Neutrophil (primary cell): ENCODE data around the gene C1QA.

ENCODE experiments used
- H3K27ac ChIP-seq: fragments of 200-600 bp; sonication (generic); 2 replicates; pipeline ENCODE4 v1.5.1; 2016; ENCODE audit warnings: mild to moderate bottlenecking, moderate library complexity
- H3K27me3 ChIP-seq: fragments of 200-600 bp; sonication (generic); 2 replicates; pipeline ENCODE4 v1.6.0; 2016; ENCODE audit warnings: mild to moderate bottlenecking
- H3K36me3 ChIP-seq: fragments of 200-600 bp; sonication (generic); 2 replicates; pipeline ENCODE4 v1.5.1; 2017
- H3K4me1 ChIP-seq, 2 experiments: fragments of 200-600 bp in 1 of 2; sonication (generic) in 1 of 2; 1 replicate in 1 of 2; 2 replicates in 1 of 2; pipeline versions ENCODE4 v1.5.1 to v1.6.1; 2013 to 2016; ENCODE audit warnings: low read depth in 1 of 2, low read length in 1 of 2, mild to moderate bottlenecking in 1 of 2, moderate library complexity in 1 of 2; ENCODE audit not compliant: control insufficient read depth in 1 of 2, insufficient read depth in 1 of 2
- H3K4me3 ChIP-seq, 2 experiments: fragments of 200-600 bp in 1 of 2; sonication (generic) in 1 of 2; 1 replicate in 1 of 2; 2 replicates in 1 of 2; pipeline ENCODE4 v1.5.1; 2013 to 2016; ENCODE audit warnings: low read depth in 1 of 2, low read length in 1 of 2, mild to moderate bottlenecking in 1 of 2, moderate library complexity in 1 of 2
- H3K9me3 ChIP-seq: fragments of 200-600 bp; sonication (generic); 2 replicates; pipeline ENCODE4 v1.5.1; 2016
- TF ChIP-seq, protein P1 (sequence below): fragments of 200-600 bp; sonication (generic); IDR thresholded peaks from 2 replicates; pipeline ENCODE4 v1.5.1; 2016; ENCODE audit warnings: antibody characterized with exemption

Gene C1QA

DNA sequence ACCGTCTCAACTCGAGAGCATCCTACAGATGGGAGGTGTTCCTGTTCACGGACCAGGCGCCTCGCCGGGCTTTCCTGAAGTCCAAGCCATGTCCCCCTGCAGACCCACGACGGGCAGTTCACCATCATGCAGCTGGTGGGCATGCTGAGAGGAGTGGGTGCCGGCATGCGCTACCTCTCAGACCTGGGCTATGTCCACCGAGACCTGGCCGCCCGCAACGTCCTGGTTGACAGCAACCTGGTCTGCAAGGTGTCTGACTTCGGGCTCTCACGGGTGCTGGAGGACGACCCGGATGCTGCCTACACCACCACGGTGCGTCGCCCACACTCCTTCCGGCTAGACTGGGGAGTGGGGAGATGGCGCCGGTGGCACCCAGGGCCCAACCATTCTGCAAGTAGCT, 37.7 kb upstream of the C1QA start:
- Histone ChIP-seq H3K4me3 (no peak overlapping the region), H3K4me1 (no peaks in the 10 kb centered on the region), H3K27ac (no peak overlapping the region), H3K9me3 (no peaks in the 10 kb centered on the region), H3K36me3 (no peaks in the 10 kb centered on the region), H3K27me3 (peaks cover 28% of the 10 kb centered on the region)
- TF ChIP-seq, protein P1, sequence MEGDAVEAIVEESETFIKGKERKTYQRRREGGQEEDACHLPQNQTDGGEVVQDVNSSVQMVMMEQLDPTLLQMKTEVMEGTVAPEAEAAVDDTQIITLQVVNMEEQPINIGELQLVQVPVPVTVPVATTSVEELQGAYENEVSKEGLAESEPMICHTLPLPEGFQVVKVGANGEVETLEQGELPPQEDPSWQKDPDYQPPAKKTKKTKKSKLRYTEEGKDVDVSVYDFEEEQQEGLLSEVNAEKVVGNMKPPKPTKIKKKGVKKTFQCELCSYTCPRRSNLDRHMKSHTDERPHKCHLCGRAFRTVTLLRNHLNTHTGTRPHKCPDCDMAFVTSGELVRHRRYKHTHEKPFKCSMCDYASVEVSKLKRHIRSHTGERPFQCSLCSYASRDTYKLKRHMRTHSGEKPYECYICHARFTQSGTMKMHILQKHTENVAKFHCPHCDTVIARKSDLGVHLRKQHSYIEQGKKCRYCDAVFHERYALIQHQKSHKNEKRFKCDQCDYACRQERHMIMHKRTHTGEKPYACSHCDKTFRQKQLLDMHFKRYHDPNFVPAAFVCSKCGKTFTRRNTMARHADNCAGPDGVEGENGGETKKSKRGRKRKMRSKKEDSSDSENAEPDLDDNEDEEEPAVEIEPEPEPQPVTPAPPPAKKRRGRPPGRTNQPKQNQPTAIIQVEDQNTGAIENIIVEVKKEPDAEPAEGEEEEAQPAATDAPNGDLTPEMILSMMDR = no peak

- H3K9me3 ChIP-seq = no peaks in the 10 kb centered on the region
- H3K27me3 ChIP-seq = peaks cover 24% of the 10 kb centered on the region
- H3K4me1 ChIP-seq = no peaks in the 10 kb centered on the region
- no peaks in the 10 kb centered on the region for H3K36me3 ChIP-seq
- TF ChIP-seq, protein P1 = no peak
- no peak overlapping the region for H3K27ac ChIP-seq
- H3K4me3 ChIP-seq = no peak overlapping the region
Measured at GRCh38 chr1:22600071-22600816, 36.2 kb upstream of the C1QA start.

DNA sequence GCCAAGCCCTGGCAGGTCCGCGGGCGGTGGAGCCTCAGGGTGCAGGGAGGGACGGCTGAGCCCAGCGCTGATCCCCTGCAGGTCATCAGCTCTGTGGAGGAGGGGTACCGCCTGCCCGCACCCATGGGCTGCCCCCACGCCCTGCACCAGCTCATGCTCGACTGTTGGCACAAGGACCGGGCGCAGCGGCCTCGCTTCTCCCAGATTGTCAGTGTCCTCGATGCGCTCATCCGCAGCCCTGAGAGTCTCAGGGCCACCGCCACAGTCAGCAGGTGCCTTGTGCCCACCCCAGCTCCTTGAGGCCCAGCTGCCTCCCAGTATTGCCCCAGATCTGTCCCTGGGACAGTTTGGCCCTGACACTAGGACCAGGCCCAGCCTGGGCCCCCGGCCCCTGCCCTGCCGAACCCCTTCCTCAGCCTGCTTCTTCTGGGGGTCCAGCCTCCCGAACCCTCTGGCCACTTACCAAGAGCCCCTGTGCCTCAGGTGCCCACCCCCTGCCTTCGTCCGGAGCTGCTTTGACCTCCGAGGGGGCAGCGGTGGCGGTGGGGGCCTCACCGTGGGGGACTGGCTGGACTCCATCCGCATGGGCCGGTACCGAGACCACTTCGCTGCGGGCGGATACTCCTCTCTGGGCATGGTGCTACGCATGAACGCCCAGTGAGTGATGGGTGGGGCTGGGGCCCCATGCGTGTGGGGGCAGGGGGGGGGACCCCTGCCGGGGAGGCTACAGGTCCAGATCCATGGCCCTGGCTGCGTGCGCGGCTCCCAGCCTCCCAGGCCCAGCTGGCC, 35.4 kb upstream of the C1QA start:
- peaks cover 30% of the 10 kb centered on the region for H3K27me3 ChIP-seq
- TF ChIP-seq, protein P1 = no peak
- no peaks in the 10 kb centered on the region for H3K36me3 ChIP-seq
- H3K27ac ChIP-seq = no peak overlapping the region
- H3K9me3 ChIP-seq = no peaks in the 10 kb centered on the region
- H3K4me3 ChIP-seq = no peak overlapping the region
- no peaks in the 10 kb centered on the region for H3K4me1 ChIP-seq

GRCh38 chr1:22601610-22602009, 34.8 kb upstream of the C1QA start:
- Histone ChIP-seq H3K27me3 (peaks cover 36% of the 10 kb centered on the region), H3K4me3 (no peak overlapping the region), H3K4me1 (no peaks in the 10 kb centered on the region), H3K9me3 (no peaks in the 10 kb centered on the region), H3K27ac (no peak overlapping the region), H3K36me3 (no peaks in the 10 kb centered on the region)
- TF ChIP-seq, protein P1 = no peak

GRCh38 chr1:22602060-22602740, 34.2 kb upstream of the C1QA start:
- Histone ChIP-seq H3K9me3 (no peaks in the 10 kb centered on the region), H3K36me3 (no peaks in the 10 kb centered on the region), H3K4me1 (no peaks in the 10 kb centered on the region), H3K4me3 (no peak overlapping the region), H3K27me3 (peaks cover 41% of the 10 kb centered on the region), H3K27ac (no peak overlapping the region)
- TF ChIP-seq, protein P1 = no peak
